Pancreas (tissue), 10 donors: ENCODE measurements around the gene UNC5B. TPM values are rescaled to one million over a fixed set of nuclear protein-coding genes. Genes with fewer than 3 reads are reported as not detected.
A peak's percentile ranks its signal among the peaks of the same experiment; 100 is the strongest.

Experiments used
- ATAC-seq, 4 donors: fragments of 200-7000 bp; cut with Tn5 transposase; one replicate each; pipeline versions ENCODE4 v1.8.0 to v1.9.1; 2020; ENCODE audit warnings: mild to moderate bottlenecking in 4 of 4, moderate library complexity in 4 of 4
- DNase-seq, 6 donors: peaks; one replicate each; pipeline ENCODE4 v3.0.0-alpha.2; 2020
- FAIRE-seq: peaks from 2 replicates; lab custom pipeline; 2012; peaks lifted over from hg19 to GRCh38; lab: Jason Lieb, UNC
- H3K27ac ChIP-seq, 4 donors: fragments of 200-600 bp; sonication (generic); 1 replicate in 3 of 4; 2 replicates in 1 of 4; pipeline versions ENCODE4 v1.5.0 to v1.8.0; 2020
- H3K27me3 ChIP-seq, 4 donors: fragments of 200-600 bp; one replicate each; pipeline ENCODE4 v1.8.0; 2021
- H3K36me3 ChIP-seq, 3 donors: fragments of 200-600 bp; sonication (generic) in 1 of 3; one replicate each; pipeline versions ENCODE4 v1.5.0 to v1.8.0; 2020 to 2021
- H3K4me1 ChIP-seq, 3 donors: fragments of 200-600 bp; one replicate each; pipeline ENCODE4 v1.8.0; 2021
- H3K4me3 ChIP-seq, 4 donors: fragments of 200-600 bp; sonication (generic) in 2 of 4; one replicate each; pipeline versions ENCODE4 v1.5.0 to v1.8.0; 2020 to 2021
- H3K9me3 ChIP-seq, 4 donors: fragments of 200-600 bp; one replicate each; pipeline ENCODE4 v1.8.0; 2021
- CTCF ChIP-seq, 4 donors: fragments of 200-600 bp; sonication (generic) in 3 of 4; IDR thresholded peaks; one replicate each; pipeline versions ENCODE4 v1.5.0 to v1.8.0; 2021; ENCODE audit warnings: antibody characterized with exemption in 4 of 4
- WGBS, 2 donors: extraction: QIAGEN DNeasy Blood & Tissue Kit; methylation state at CpG; one replicate each; pipeline ENCODE4 v1.1.7; 2013; 5-methylcytosine and 5-hydroxymethylcytosine counted together
- intact Hi-C, 3 donors: fragments of 100-400 bp; cut with DNase I; formaldehyde crosslinking; loops; one replicate each; pipeline versions ENCODE4 v1.11.1 to v1.14.2; 2022
- polyA plus RNA-seq, 2 donors: library from polyadenylated mRNA; stranded (reverse); fragments of 200-250 nt; gene quantifications; one replicate each; pipeline ENCODE4 v1.2.3, GENCODE V29; 2013
- total RNA-seq, 6 donors: library from RNA; stranded (reverse); fragmentation: NEBNext Ultra II Directional in 4 of 6; extraction: Animal tissue kit (Norgen Biotek cat#: 25700) in 4 of 6; gene quantifications; one replicate each; pipeline versions ENCODE4 v1.2.1 to v1.2.4, GENCODE V29; 2021 to 2023
- donor health status: healthy with polysubstance abuse.
- donor health status: DM: no; HTN: no; CAD: no; lungs with moderate emphysema.
- donor health status: DM: no; HTN: no; CAD: no.
- donor health status: control.
- donor health status: control.
- donor health status: Bipolar disorder and iron deficiency.
- donor health status: DM: yes; HTN: yes; CAD: no.
- donor health status: DM: no; HTN: no; CAD: no.
- donor health status: DM: no; HTN: no; CAD: no.
- donor health status: DM: yes; HTN: yes; CAD: no.

UNC5B gene
- total and polyA plus RNA-seq, 8 donors = 2.4 to 7.7 (median 4.2) TPM

- no peak for TF ChIP-seq CTCF (IDR thresholded peaks at IDR 0.05)
- FAIRE-seq = no peak
- Histone ChIP-seq H3K27ac (no peak overlapping the region), H3K4me1 (no peaks in the 10 kb centered on the region), H3K9me3 (no peaks in the 10 kb centered on the region), H3K4me3 (no peak overlapping the region), H3K36me3 (no peaks in the 10 kb centered on the region), H3K27me3 (no peaks in the 10 kb centered on the region)
- DNase-seq = no peak
- intact Hi-C loops = loop anchor here in 1 of 3 donors (5.0 kb wide), 1 partner anchor 360 kb away; no protein-coding TSS in a partner anchor
- no peak for ATAC-seq
- 77 to 82% methylated on average over 9 to 14 of the region's 14 CpGs for WGBS, 2 donors
Observed at GRCh38 chr10:71287456-71287855, 75.1 kb downstream of the UNC5B start.

GRCh38 chr10:71288461-71288860 lies 76.1 kb downstream of the UNC5B start:
- TF ChIP-seq CTCF (IDR thresholded peaks at IDR 0.05) = no peak
- no peak for DNase-seq
- intact Hi-C loops = loop anchor here in 1 of 3 donors (5.0 kb wide), 1 partner anchor 361 kb away; no protein-coding TSS in a partner anchor

GRCh38 chr10:71289421-71290130 lies 77.2 kb downstream of the UNC5B start:
- H3K27me3 ChIP-seq = no peaks in the 10 kb centered on the region
- no peak overlapping the region for H3K4me3 ChIP-seq
- no peak for TF ChIP-seq CTCF (IDR thresholded peaks at IDR 0.05)
- H3K27ac ChIP-seq = no peak overlapping the region
- no peaks in the 10 kb centered on the region for H3K36me3 ChIP-seq
- WGBS, 2 donors = 89 to 91% methylated on average over 12 of the region's 12 CpGs
- FAIRE-seq = no peak
- no peak for ATAC-seq
- H3K9me3 ChIP-seq = no peaks in the 10 kb centered on the region
- no peaks in the 10 kb centered on the region for H3K4me1 ChIP-seq
- intact Hi-C loops = loop anchor here in 1 of 3 donors (5.0 kb wide), 1 partner anchor 362 kb away; no protein-coding TSS in a partner anchor
- peak in 1 of 6 donors; percentile 32 for DNase-seq

More at GRCh38 chr10:71288461-71288860, 76.1 kb downstream of the UNC5B start:
- WGBS, 2 donors = 82 to 86% methylated on average over 15 of the region's 15 CpGs
- Histone ChIP-seq H3K9me3 (no peaks in the 10 kb centered on the region), H3K36me3 (no peaks in the 10 kb centered on the region), H3K4me3 (no peak overlapping the region), H3K27me3 (no peaks in the 10 kb centered on the region), H3K27ac (no peak overlapping the region), H3K4me1 (no peaks in the 10 kb centered on the region)
- ATAC-seq = no peak
- no peak for FAIRE-seq

- 73 to 88% methylated on average over 3 of the region's 3 CpGs for WGBS, 2 donors
- no peak for TF ChIP-seq CTCF (IDR thresholded peaks at IDR 0.05)
- H3K27ac ChIP-seq = no peak overlapping the region
- H3K27me3 ChIP-seq = no peaks in the 10 kb centered on the region
- ATAC-seq (no peak), DNase-seq (no peak), FAIRE-seq (no peak)
- no peaks in the 10 kb centered on the region for H3K4me1 ChIP-seq
- no peaks in the 10 kb centered on the region for H3K9me3 ChIP-seq
- H3K36me3 ChIP-seq = no peaks in the 10 kb centered on the region
- intact Hi-C loops = no loop called here
- no peak overlapping the region for H3K4me3 ChIP-seq
Observed at GRCh38 chr10:71290331-71290730, 78.0 kb downstream of the UNC5B start.
